HUES48 (cell line): ENCODE data around the gene MATN3.
A peak's percentile ranks its signal among the peaks of the same experiment; 100 is the strongest.

ENCODE experiments used
- H3K27ac ChIP-seq: one replicate; pipeline ENCODE4 v1.7.0; 2013; ENCODE audit warnings: low read depth, low read length, inconsistent platforms
- H3K27me3 ChIP-seq: 2 replicates; pipeline ENCODE4 v1.6.1; 2013; ENCODE audit warnings: mild to moderate bottlenecking, low read length; ENCODE audit not compliant: control insufficient read depth, insufficient read depth
- H3K36me3 ChIP-seq: 2 replicates; pipeline ENCODE4 v1.6.1; 2013; ENCODE audit warnings: low read length; ENCODE audit not compliant: control insufficient read depth, insufficient read depth
- H3K4me1 ChIP-seq: 2 replicates; pipeline ENCODE4 v1.6.1; 2013; ENCODE audit warnings: mild to moderate bottlenecking, low read length; ENCODE audit not compliant: control insufficient read depth, insufficient read depth
- H3K4me3 ChIP-seq: 2 replicates; pipeline ENCODE4 v1.5.1; 2013; ENCODE audit warnings: mild to moderate bottlenecking, low read depth, low read length
- H3K9ac ChIP-seq: 2 replicates; pipeline ENCODE4 v1.6.1; 2013; ENCODE audit warnings: mild to moderate bottlenecking, low read depth, low read length, moderate library complexity
- H3K9me3 ChIP-seq: 2 replicates; pipeline ENCODE4 v1.6.1; 2013; ENCODE audit warnings: low read length; ENCODE audit not compliant: control insufficient read depth, insufficient read depth

MATN3 gene

GRCh38 chr2:20001361-20001863 lies 11.1 kb downstream of the MATN3 start:
- Histone ChIP-seq H3K4me3 (no peak overlapping the region), H3K9ac (no peak overlapping the region), H3K27me3 (no peaks in the 10 kb centered on the region), H3K27ac (no peak overlapping the region), H3K36me3 (no peaks in the 10 kb centered on the region), H3K4me1 (no peaks in the 10 kb centered on the region), H3K9me3 (no peaks in the 10 kb centered on the region)

DNA sequence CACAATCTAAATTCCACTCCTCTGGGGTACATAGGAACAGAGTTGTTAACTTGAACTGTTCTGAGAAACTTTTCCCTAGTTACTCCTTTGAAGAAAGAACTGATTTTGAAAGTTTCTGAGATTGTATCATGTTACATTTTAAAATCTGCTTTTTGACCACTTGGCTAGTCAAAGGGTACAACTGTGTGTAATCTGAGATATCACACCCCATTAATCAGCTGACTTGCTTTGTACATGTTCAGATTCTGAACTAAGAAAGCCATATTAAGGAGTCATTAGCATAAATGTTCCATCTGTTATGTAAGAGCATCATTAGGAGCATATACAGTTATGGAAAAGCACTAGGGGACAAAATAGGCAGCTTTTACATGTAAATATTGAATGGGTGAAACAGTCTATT lies 18.7 kb downstream of the MATN3 start:
- H3K36me3 ChIP-seq, result no peaks in the 10 kb centered on the region
- H3K4me3 ChIP-seq, result no peak overlapping the region
- peaks cover 14% of the 10 kb centered on the region; the same call in 1 of the 2 replicates for H3K4me1 ChIP-seq
- no peak overlapping the region for H3K9ac ChIP-seq
- H3K9me3 ChIP-seq, result no peaks in the 10 kb centered on the region
- no peaks in the 10 kb centered on the region for H3K27me3 ChIP-seq
- no peak overlapping the region for H3K27ac ChIP-seq

DNA sequence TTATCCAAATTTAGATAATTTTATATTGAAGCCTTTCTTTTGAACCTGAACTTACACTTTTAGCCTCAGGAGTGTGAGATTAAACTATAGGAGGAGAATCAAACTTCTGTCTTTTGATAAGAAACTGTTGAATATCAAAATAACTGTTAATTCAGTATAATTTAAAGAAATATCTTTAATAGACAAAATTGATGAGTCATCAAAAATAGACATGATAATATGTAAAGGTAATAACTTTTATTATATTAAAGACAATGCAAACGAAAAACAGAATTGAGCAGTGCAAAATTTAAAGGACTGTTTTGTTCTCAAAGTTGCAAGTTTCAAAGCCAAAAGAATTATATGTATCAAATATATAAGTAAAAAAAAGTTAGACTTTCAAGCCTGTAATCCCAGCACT lies 20.6 kb downstream of the MATN3 start:
- Histone ChIP-seq H3K27me3 (no peaks in the 10 kb centered on the region), H3K27ac (no peak overlapping the region), H3K36me3 (peaks cover 3% of the 10 kb centered on the region), H3K4me3 (no peak overlapping the region), H3K9me3 (no peaks in the 10 kb centered on the region), H3K4me1 (peaks cover 24% of the 10 kb centered on the region; the same call in 1 of the 2 replicates), H3K9ac (no peak overlapping the region)

- Histone ChIP-seq H3K27me3 (no peaks in the 10 kb centered on the region), H3K9ac (peak overlapping the region; percentile 64), H3K4me1 (peaks cover 24% of the 10 kb centered on the region; the same call in 1 of the 2 replicates), H3K4me3 (peak overlapping the region; percentile 93), H3K36me3 (peaks cover 9% of the 10 kb centered on the region), H3K27ac (peak overlapping the region; percentile 90), H3K9me3 (no peaks in the 10 kb centered on the region)
Measured at GRCh38 chr2:19990416-19990728, 22.1 kb downstream of the MATN3 start.

DNA sequence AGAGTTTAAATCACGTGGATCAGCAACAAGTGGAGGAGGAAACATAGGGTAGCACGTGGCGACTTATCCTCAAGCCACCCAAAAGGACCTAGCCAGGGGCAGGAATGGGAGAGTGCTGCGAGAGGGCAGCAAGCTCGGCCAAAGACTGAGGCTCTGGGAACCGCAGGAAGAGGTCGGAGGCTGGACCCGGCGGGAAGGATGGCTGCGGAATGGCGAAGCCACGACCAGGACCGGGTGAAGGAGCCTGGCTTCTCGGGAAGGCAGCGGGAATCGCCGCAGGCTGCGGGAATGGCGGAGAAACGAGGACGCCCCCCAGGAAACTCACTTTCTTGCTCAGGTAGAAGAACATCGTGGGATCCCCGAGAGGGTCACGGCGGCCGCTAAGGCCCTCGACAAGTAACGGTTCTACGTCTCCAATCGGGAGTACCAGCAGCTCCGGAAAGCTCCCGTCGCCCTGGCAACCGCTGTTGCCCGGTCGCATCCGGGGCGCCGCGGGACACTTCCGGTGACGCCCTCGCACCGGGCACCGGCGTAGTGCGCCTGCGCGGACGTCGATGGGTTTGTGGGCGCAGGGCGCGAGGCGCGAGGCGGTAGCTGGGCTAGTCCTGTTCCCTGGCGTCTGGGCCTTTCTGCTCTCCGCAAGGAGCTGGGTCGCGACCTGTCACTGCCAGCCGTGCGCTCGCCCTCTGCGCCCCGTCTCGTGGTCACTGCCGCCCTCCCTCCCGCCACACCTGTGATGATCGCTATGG lies 22.6 kb downstream of the MATN3 start, which contains the start of gene WDR35:
Gene WDR35, minus strand, starts transcription at position 439 of the 749 bp plus-strand sequence. Its CDS starts 90 bp downstream, at position 349.
- peaks cover 24% of the 10 kb centered on the region; the same call in 1 of the 2 replicates for H3K4me1 ChIP-seq
- H3K9ac ChIP-seq, result peak within 1 kb of the TSS; percentile 64
- H3K9me3 ChIP-seq, result no peaks in the 10 kb centered on the region
- peak within 1 kb of the TSS; percentile 90 for H3K27ac ChIP-seq
- peak within 1 kb of the TSS; percentile 93 for H3K4me3 ChIP-seq
- no peaks in the 10 kb centered on the region for H3K27me3 ChIP-seq
- H3K36me3 ChIP-seq, result peaks cover 10% of the 10 kb centered on the region

- Histone ChIP-seq H3K36me3 (peaks cover 15% of the 10 kb centered on the region), H3K4me3 (peak overlapping the region; percentile 93), H3K27me3 (no peaks in the 10 kb centered on the region), H3K4me1 (peaks cover 24% of the 10 kb centered on the region; the same call in 1 of the 2 replicates), H3K9ac (peak overlapping the region; percentile 52), H3K27ac (peak overlapping the region; percentile 90), H3K9me3 (no peaks in the 10 kb centered on the region)
Measured at GRCh38 chr2:19989342-19989666, 23.2 kb downstream of the MATN3 start.

DNA sequence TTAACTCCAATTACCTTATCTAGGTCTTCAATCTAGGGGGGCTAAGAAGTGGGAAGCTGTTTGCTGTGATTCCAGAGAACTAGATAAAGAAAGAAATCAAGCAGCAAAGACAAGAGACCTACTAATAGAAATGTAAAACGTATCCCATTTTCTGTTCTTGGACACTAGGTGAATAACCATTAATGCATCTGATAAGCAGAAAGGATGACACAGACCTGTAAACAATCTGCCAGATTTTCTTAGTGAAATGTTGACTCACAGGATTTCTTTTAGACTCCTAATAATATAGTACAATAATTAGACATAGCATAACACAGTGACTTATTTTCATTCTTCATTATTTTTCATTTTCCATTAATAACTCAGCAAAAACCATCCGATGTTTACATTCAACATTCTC lies 23.9 kb downstream of the MATN3 start:
- Histone ChIP-seq H3K9ac (0 out of 2 replicates have a peak overlapping the region, but pooled peaks have one; percentile 52), H3K9me3 (no peaks in the 10 kb centered on the region), H3K36me3 (peaks cover 21% of the 10 kb centered on the region), H3K27me3 (no peaks in the 10 kb centered on the region), H3K27ac (no peak overlapping the region), H3K4me1 (peaks cover 24% of the 10 kb centered on the region; the same call in 1 of the 2 replicates), H3K4me3 (peak overlapping the region; percentile 93)

DNA sequence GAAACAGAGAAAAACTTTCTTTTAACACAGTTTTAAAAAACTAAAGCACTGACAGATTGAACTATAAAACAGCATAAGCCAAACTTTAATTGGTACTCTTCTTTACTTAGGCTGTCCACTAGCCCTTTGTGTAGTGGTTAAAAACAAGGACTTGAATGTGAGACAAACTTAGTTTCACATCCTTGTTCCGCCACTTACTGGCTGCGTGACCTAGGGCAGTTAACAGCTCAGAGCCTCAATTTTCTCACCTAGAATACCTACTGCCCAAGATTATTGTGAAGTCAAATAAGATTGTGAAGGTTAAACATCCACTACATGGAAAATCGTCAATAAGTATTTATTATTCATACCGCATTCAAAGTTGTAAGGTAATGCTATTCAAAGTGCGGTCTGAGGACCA lies 24.5 kb downstream of the MATN3 start:
- no peak overlapping the region for H3K9ac ChIP-seq
- no peaks in the 10 kb centered on the region for H3K27me3 ChIP-seq
- H3K4me3 ChIP-seq, result peak overlapping the region; percentile 93
- no peak overlapping the region for H3K27ac ChIP-seq
- no peaks in the 10 kb centered on the region for H3K9me3 ChIP-seq
- peaks cover 23% of the 10 kb centered on the region for H3K36me3 ChIP-seq
- peaks cover 24% of the 10 kb centered on the region; the same call in 1 of the 2 replicates for H3K4me1 ChIP-seq

- H3K9me3 ChIP-seq, result no peaks in the 10 kb centered on the region
- no peaks in the 10 kb centered on the region for H3K4me1 ChIP-seq
- H3K36me3 ChIP-seq, result peaks cover 71% of the 10 kb centered on the region
- no peak overlapping the region for H3K9ac ChIP-seq
- no peak overlapping the region for H3K4me3 ChIP-seq
- no peaks in the 10 kb centered on the region for H3K27me3 ChIP-seq
- H3K27ac ChIP-seq, result no peak overlapping the region
Measured at GRCh38 chr2:19982268-19982667, 30.2 kb downstream of the MATN3 start.

DNA sequence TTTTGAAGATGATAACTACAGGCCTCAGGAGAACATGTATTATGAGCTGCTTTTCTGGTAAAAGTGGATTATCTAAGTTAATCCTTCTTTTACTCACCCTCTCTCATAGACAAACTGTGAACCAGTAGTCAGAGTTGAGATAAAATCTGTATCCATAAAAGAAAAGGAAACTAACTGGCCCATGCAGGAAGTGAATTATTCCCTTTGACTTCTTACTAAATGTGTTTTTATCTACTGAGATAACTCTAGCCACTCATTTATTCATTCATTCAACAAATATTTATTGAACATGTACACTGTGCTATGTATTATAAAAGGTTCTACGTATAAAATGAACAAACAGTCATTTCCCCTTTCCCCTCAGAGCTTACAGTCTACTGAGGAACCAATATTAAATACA lies 32.5 kb downstream of the MATN3 start:
- Histone ChIP-seq H3K9ac (no peak overlapping the region), H3K36me3 (peaks cover 88% of the 10 kb centered on the region), H3K4me3 (no peak overlapping the region), H3K9me3 (no peaks in the 10 kb centered on the region), H3K27ac (no peak overlapping the region), H3K4me1 (no peaks in the 10 kb centered on the region), H3K27me3 (no peaks in the 10 kb centered on the region)

- Histone ChIP-seq H3K27me3 (no peaks in the 10 kb centered on the region), H3K4me3 (no peak overlapping the region), H3K4me1 (no peaks in the 10 kb centered on the region), H3K9ac (no peak overlapping the region), H3K36me3 (peaks cover 77% of the 10 kb centered on the region), H3K9me3 (no peaks in the 10 kb centered on the region), H3K27ac (no peak overlapping the region)
Measured at GRCh38 chr2:19973466-19973865, 39.0 kb downstream of the MATN3 start.
